Measurements from ENCODE around the gene MLLT1.

MLLT1 gene

DNA sequence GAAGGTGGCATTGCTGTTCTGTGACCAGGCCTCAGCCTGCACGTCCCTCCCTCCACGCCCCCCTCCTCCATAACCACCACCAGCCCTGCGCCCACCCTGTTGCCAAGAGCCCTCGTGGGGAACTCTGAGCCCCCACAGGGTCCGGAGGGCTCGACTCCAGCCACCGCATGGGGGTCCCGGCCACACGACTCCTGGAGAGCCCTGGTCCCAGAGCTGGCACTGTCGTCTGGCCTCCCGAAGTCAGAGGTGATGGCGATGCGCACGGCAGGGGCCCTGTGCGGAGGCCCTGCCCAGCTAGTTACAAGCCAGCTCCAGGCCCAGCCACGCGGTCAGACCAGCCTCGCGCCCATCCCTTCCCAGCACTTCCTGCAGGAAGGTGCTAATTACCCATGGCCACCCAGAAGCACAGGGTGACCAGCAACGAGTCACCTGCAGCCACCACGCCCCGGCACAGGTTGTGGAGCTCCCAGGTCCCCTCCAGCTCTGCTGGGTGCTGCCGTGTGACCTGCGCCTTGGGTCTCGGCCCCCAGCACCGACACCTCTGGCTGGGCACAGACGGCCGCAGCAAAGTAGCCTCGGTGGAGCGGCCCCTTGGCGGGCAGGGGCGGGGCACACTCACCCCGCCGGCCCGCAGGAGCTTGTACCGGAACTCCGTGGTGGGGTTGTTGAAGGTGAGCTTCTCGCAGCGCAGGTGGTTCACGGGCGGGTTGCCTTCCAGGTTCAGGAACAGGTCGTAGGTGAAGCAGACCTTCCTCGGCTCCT is 49.6 kb downstream of the MLLT1 start:
- no peaks in the 10 kb centered on the region for H3F3A ChIP-seq (ENCODE audit: control insufficient read depth, insufficient read depth)
- H4K20me1 ChIP-seq (ENCODE audit: control insufficient read depth, insufficient read depth, low read depth, low read length) = peaks cover 14% of the 10 kb centered on the region; the same call in 1 of the 2 replicates
- no peaks in the 10 kb centered on the region for H3K9me2 ChIP-seq (replicated peaks; ENCODE audit: control insufficient read depth, low read length)
- H3K27ac ChIP-seq (ENCODE audit: low read depth, low read length) = no peak overlapping the region
- H3K4me2 ChIP-seq (ENCODE audit: low read length) = no peak overlapping the region
- H3K9me3 ChIP-seq (ENCODE audit: control insufficient read depth, insufficient read depth, low read length) = no peaks in the 10 kb centered on the region
- TF ChIP-seq, protein P1, sequence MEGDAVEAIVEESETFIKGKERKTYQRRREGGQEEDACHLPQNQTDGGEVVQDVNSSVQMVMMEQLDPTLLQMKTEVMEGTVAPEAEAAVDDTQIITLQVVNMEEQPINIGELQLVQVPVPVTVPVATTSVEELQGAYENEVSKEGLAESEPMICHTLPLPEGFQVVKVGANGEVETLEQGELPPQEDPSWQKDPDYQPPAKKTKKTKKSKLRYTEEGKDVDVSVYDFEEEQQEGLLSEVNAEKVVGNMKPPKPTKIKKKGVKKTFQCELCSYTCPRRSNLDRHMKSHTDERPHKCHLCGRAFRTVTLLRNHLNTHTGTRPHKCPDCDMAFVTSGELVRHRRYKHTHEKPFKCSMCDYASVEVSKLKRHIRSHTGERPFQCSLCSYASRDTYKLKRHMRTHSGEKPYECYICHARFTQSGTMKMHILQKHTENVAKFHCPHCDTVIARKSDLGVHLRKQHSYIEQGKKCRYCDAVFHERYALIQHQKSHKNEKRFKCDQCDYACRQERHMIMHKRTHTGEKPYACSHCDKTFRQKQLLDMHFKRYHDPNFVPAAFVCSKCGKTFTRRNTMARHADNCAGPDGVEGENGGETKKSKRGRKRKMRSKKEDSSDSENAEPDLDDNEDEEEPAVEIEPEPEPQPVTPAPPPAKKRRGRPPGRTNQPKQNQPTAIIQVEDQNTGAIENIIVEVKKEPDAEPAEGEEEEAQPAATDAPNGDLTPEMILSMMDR (IDR thresholded peaks at IDR 0.05; ENCODE audit: low read depth, low read length, poor library complexity, severe bottlenecking) = no peak
- no peak for TF ChIP-seq EZH2phosphoT487 (IDR thresholded peaks at IDR 0.05; ENCODE audit: borderline replicate concordance, low read length)
- H3K79me2 ChIP-seq (ENCODE audit: control insufficient read depth, low read length) = peaks cover 47% of the 10 kb centered on the region
- H3K4me1 ChIP-seq (ENCODE audit: control insufficient read depth, low read length) = no peaks in the 10 kb centered on the region
- H3K27me3 ChIP-seq (ENCODE audit: control insufficient read depth, low read length) = no peaks in the 10 kb centered on the region
- H3K36me3 ChIP-seq (ENCODE audit: control insufficient read depth, low read length) = peaks cover 21% of the 10 kb centered on the region; the same call in 1 of the 2 replicates
- H3K4me3 ChIP-seq (ENCODE audit: low read length) = no peak overlapping the region

DNA sequence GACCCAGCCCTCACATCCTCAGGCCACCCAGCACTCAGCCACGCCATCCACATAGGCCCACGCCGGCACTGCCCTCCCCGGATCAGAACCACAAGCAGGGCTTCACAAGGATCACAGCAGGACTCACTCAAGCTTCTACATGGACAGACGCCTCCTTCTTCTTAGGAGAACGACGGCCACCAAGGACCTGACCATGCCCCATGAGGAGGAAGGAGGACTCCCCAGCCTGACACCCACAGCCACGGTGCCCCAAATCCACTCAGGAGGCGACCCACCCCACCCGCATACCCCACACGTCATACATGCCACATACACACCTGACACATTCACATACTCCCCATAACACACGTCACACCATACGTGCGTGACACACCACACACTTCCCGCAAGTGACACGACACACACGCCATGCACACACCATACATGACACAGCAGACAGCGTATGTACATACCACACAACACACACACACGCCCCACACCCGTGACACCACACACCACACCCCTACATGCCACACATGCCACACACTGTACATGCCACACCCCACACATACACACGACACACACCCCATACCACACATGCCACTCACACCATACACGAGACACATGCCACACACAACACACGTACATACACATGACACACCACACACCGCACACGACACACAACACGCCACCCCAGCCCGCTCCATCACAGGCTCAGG is 50.4 kb downstream of the MLLT1 start:
- TF ChIP-seq, protein P1 (IDR thresholded peaks at IDR 0.05; ENCODE audit: low read depth, low read length, poor library complexity, severe bottlenecking) = no peak
- no peak for TF ChIP-seq EZH2phosphoT487 (IDR thresholded peaks at IDR 0.05; ENCODE audit: borderline replicate concordance, low read length)
- no peak overlapping the region for H3K4me3 ChIP-seq (ENCODE audit: low read length)
- no peaks in the 10 kb centered on the region for H3K9me3 ChIP-seq (ENCODE audit: control insufficient read depth, insufficient read depth, low read length)
- no peak overlapping the region for H3K4me2 ChIP-seq (ENCODE audit: low read length)
- H3K79me2 ChIP-seq (ENCODE audit: control insufficient read depth, low read length) = peaks cover 39% of the 10 kb centered on the region
- H3K9me2 ChIP-seq (replicated peaks; ENCODE audit: control insufficient read depth, low read length) = no peaks in the 10 kb centered on the region
- H3F3A ChIP-seq (ENCODE audit: control insufficient read depth, insufficient read depth) = no peaks in the 10 kb centered on the region
- no peak overlapping the region for H3K27ac ChIP-seq (ENCODE audit: low read depth, low read length)
- H4K20me1 ChIP-seq (ENCODE audit: control insufficient read depth, insufficient read depth, low read depth, low read length) = peaks cover 14% of the 10 kb centered on the region; the same call in 1 of the 2 replicates
- no peaks in the 10 kb centered on the region for H3K27me3 ChIP-seq (ENCODE audit: control insufficient read depth, low read length)
- no peaks in the 10 kb centered on the region for H3K4me1 ChIP-seq (ENCODE audit: control insufficient read depth, low read length)
- peaks cover 21% of the 10 kb centered on the region; the same call in 1 of the 2 replicates for H3K36me3 ChIP-seq (ENCODE audit: control insufficient read depth, low read length)

DNA sequence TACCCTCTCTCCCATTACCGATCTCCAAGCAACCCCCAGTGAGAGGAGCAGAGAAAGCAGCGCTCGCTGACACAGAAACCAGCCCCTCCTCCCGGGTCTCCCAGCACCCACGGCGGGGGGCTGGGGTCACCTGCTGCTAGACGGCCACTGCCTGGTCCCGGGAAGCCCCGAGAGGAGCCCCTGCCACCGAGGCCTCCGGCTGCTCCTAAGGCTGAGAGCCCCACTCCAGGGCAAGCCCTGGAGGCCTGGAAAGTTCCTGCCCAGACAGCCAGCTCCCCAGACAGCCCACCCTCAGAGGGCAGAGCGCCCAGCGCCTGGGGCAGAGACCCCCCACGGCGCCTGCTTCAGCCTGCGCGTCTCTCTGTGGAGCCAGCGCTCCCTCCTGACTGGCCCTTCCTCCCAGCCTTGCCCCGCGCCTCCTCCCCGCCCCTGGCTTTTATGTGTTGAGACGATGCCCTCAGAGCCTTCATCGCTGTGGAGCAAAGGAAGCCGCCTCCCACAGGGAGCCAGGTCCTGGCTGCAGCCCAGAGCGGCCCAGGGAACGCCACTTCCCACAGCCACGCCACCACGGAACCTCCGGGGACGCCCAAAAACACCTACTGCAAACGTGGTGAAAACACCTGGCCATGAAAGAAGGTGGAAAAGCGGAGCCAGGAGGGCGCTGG is 51.1 kb downstream of the MLLT1 start:
- H3K4me3 ChIP-seq (ENCODE audit: low read length) = no peak overlapping the region
- H3F3A ChIP-seq (ENCODE audit: control insufficient read depth, insufficient read depth) = no peaks in the 10 kb centered on the region
- H3K9me3 ChIP-seq (ENCODE audit: control insufficient read depth, insufficient read depth, low read length) = no peaks in the 10 kb centered on the region
- no peak for TF ChIP-seq EZH2phosphoT487 (IDR thresholded peaks at IDR 0.05; ENCODE audit: borderline replicate concordance, low read length)
- TF ChIP-seq, protein P1 (IDR thresholded peaks at IDR 0.05; ENCODE audit: low read depth, low read length, poor library complexity, severe bottlenecking) = no peak
- H3K27me3 ChIP-seq (ENCODE audit: control insufficient read depth, low read length) = no peaks in the 10 kb centered on the region
- no peaks in the 10 kb centered on the region for H3K9me2 ChIP-seq (replicated peaks; ENCODE audit: control insufficient read depth, low read length)
- no peaks in the 10 kb centered on the region for H3K4me1 ChIP-seq (ENCODE audit: control insufficient read depth, low read length)
- peaks cover 32% of the 10 kb centered on the region for H3K79me2 ChIP-seq (ENCODE audit: control insufficient read depth, low read length)
- peaks cover 21% of the 10 kb centered on the region; the same call in 1 of the 2 replicates for H3K36me3 ChIP-seq (ENCODE audit: control insufficient read depth, low read length)
- no peak overlapping the region for H3K4me2 ChIP-seq (ENCODE audit: low read length)
- H3K27ac ChIP-seq (ENCODE audit: low read depth, low read length) = no peak overlapping the region
- H4K20me1 ChIP-seq (ENCODE audit: control insufficient read depth, insufficient read depth, low read depth, low read length) = peaks cover 14% of the 10 kb centered on the region; the same call in 1 of the 2 replicates
